Hematopoietic multipotent progenitor cell treated with erythropoietin and hydrocortisone succinate and interleukin-3 and kit ligand, for 17 days (in vitro differentiated cells): ENCODE data around the gene RAB8A.
"Not testable (repeated sequence)": the region's sequence is repeated elsewhere in the genome, so short reads cannot be mapped to it uniquely, and the experiment has no call there.

Experiments
- DNase-seq: peaks from one replicate; pipeline ENCODE4 v3.0.0-alpha.2; 2015; ENCODE audit warnings: low spot score

Gene RAB8A

DNA sequence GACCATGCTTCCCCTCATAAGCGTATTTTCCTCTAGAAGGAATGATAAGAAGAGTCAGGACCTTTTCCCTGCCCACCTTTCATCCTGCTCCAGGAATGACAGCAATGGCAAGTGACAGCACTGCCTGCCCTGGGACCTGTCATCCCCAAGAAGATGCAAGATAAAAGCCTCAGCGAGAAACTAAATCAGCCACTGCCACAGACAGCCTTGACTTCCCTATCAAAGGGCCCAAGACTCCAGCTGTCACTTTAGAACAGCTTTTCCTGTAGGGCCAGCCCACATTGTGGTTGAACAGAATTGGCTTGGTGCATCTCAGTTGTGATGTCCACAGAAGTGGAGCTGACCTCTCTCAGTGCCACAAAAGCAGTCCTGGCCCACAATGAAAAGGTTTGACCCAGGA is 1.1 kb downstream of the RAB8A start:
- peak; percentile 43 for DNase-seq

DNA sequence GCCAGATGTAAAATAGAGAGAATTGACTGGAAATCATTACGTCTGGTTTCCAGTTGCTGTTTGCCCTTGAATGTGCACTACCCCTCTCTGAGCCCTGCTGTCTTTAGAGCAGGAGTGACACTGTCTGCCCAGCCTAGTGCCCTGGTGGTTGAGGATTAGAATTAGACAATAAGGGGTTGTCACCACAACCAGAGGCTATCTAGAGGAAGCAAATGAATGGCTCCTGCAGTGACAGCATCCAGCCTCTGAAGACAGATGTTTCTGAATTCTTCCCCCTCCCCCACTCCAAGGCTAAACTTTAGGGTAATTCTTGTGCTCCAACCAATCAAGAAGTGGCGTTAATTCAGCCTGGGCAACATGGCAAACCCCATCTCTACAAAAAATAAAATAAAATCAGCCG is 2.0 kb downstream of the RAB8A start:
- no peak for DNase-seq

DNA sequence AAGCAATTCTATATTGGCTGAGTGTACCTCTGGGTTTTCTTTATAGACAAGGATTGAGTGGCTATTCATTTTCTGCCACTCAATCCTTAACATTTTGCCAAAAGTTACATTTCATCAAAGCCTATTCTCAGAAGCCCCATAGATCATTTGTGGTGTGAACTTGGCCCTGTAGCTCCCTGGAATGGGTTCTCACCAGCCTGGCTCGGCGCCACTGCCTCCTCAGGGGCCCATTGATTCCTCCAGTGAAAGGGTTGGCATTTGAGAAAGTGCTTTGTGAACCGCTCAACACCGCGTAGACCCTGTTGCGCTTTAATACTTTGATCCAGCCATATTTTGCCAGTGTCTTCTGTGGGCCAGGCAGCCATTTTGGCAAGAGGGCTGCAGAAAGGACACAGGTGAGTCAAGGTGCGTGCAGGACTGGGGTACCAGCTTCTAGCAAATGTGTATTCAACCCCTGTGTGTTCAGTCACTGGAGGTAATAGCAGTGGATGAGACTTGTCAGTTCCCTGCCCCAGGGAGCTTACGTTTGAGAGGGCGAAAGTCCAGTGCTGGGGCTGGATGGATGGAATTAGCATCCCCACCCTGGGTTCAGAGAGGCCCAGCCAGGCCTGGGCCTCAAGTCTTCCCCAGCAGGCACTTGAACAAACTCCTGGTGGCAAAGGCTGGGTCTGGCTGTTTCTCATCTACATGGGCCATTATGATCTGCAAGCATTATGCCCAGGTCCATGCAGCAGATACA is 3.8 kb downstream of the RAB8A start:
- no peak for DNase-seq

GRCh38 chr19:16116067-16116466 is 4.4 kb downstream of the RAB8A start:
- no peak for DNase-seq

GRCh38 chr19:16117594-16118033 is 5.9 kb downstream of the RAB8A start:
- DNase-seq: no peak

- DNase-seq: no peak
Observed at GRCh38 chr19:16118489-16119033, 6.9 kb downstream of the RAB8A start.

GRCh38 chr19:16119075-16119857 is 7.6 kb downstream of the RAB8A start:
- not testable (repeated sequence) for DNase-seq

GRCh38 chr19:16121141-16121540 is 9.5 kb downstream of the RAB8A start:
- DNase-seq: no peak

DNA sequence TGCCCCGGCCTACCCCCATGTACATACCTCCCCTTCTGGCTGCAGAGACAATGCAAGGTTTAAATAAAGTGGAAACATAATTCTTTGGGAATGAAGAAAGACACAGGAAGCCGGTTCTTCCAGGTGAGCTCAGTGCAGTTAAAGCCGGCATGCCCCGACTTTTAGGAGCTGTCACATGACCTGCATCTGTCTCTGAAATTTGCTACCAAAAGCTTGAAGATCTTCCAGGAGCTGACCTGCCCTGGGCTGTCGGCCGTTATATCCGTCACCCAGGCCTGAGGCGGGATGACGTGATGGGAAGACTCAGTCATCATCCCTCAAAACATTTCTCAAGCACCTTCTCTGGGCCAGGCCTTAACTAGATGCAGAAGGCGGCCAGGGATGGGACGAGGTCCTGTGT is 10.3 kb downstream of the RAB8A start:
- no peak for DNase-seq

GRCh38 chr19:16124953-16125352 is 13.3 kb downstream of the RAB8A start:
- no peak for DNase-seq

- no peak for DNase-seq
Observed at GRCh38 chr19:16125737-16126495, 14.2 kb downstream of the RAB8A start.

DNA sequence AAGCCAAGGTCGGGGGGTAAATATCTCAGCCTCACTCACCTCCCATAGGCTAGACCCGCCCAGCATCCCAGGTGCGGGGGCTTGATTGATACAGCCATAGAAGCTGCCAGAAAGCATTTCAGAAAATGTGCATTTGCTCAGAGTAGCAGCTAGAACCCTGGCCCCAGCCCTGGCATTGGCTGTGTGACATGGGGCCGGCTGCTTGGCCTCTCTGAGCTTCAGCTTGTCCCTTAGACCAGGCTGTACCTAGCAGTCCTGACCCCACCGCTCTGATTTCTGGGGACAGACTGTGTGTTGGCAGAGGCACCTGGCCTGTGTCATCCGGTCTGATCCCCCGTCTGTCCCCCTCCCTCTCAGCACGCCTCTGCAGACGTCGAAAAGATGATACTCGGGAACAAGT is 15.4 kb downstream of the RAB8A start:
- DNase-seq: no peak

GRCh38 chr19:16127776-16128371 is 16.2 kb downstream of the RAB8A start:
- DNase-seq: no peak

GRCh38 chr19:16131648-16132047 is 20.0 kb downstream of the RAB8A start:
- DNase-seq: no peak

DNA sequence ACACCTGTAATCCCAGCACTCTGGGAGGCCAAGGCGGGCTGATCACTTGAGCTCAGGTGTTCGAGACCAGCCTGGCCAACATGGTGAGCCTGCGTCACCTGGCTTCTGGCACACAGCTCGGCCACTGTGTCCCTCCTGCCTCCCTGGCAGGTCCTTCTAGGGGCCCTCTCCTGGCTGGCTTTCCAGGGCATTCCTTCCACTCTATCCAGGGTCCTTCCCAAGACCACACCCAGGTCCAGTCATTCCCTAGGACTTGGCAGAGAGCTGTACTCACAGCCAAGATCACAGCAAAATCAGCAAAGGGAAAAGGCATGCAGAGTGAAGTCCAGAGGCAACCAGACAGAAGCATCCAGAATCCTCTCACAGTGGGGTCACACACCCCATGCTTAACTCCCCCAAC is 22.1 kb downstream of the RAB8A start:
- DNase-seq: no peak

DNA sequence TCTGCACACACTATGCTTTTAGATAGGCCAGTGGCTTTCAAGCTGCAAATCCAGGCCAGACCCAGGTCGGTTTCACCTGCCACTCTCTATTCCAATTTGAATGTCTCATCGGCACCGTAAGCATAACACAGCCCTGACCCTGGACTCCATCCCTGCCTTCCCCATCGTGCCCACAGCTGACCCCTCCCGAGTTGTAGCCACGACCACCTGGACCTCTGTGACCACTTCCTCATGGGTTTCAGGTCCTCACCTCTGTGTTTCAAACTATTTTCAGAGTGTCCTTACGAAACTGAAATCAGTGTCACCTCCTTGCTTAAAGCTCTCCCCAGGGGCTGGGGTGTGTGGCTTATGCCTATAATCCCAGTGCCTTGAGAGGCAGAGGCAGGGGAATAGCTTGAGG is 22.8 kb downstream of the RAB8A start:
- DNase-seq: no peak

- no peak for DNase-seq
Observed at GRCh38 chr19:16135430-16136127, 23.9 kb downstream of the RAB8A start.

DNA sequence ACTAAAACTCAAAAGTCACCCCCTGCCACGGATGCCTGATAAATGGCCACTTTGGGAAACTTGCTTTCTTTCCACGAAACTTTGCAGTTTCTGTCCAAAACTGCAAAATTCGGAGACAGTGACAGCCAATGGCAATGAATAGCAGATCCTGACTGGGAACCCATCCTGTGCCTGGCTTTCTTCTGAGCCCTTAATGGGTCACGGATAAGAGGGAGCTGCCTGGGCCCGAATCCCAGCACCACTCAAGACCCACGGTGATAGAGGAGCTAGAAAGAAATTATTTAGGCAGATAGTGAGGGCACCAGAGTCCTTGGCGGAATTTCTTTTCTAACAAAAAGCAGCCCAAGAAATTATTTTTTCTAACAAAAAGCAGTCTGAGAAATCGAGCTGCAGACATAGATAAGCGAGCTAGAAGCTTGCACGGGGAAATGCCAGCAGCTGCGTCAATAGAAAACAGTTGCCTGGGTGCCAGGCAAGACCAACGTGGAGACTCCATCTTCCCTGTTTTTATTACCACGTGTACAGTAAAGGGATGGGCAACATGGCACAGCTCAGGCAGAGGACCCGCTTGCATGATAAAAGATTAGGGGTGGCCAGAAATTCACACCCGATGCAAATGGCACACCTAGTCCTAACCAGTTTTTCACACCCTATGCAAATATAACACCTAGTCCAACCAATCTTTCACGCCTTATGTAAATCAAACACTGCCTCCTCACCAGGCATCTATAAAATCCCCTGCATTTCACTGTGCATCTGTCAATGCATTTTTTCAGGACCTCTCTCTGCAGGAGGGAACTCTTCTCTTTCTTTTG is 24.7 kb downstream of the RAB8A start:
- DNase-seq: no peak

DNA sequence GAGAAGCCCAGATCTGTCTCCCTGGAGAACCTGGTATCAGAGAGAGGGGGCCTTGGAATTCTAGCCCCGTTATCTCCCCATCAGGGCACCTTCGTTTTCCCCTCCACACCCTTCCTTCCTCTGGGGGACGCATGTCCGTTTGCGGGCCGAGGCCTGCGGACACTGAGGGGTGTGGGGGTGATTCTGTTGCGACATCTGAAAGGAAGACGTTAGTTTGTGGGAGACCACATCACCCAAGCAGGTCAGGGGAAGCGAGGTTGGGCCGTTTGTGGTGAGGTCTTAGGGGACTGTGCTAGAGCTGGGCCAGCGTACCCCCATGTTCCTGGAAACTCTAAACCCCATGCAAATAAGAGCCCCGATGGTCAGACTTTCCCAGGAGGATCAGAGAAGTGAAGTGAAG is 28.1 kb downstream of the RAB8A start:
- no peak for DNase-seq

- DNase-seq: no peak
Observed at GRCh38 chr19:16141043-16141442, 29.4 kb downstream of the RAB8A start.
